Erythroblast (primary cell): ENCODE measurements around the gene G6PD.

ENCODE experiments used
- GATA1 ChIP-seq: IDR thresholded peaks from 2 replicates; pipeline ENCODE4 v1.6.1; 2011; ENCODE audit warnings: low read depth, mild to moderate bottlenecking, control low read depth, low read length, moderate library complexity
- POLR2A ChIP-seq: IDR thresholded peaks from 2 replicates; pipeline ENCODE4 v1.6.1; 2011; ENCODE audit warnings: mild to moderate bottlenecking, low read length

DNA sequence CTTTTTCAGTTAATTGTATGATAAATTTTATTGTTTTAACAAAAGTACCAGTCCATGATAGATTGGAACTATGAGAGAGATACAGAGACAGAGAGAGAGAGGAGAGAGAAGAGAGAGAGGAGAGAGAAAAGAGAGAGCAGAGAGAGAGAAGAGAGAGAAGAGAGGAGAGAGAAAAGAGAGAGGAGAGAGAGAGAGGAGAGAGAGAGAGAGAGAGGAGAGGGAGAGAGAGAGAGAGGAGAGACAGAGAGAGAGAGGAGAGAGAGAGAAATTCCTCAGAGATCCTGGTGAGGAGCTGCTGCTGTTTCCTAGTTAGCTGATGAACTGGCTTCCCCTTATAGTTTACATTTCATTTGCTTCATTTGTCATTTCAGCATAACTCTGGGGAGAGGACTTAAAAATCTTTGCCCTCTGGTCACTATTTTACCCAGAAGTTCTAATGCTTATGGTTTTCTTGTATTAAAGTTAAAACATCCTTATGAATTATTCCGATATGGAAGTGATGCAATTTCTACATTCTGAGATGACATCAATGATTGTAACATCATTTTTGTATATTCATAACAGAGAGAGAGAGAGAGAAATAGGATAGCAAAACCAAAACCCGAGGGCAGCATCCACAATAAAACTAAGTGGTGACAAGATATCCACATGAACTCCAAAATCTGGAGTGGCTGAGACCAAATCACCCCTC, 49.1 kb upstream of the G6PD start:
- TF ChIP-seq POLR2A = no peak
- no peak for TF ChIP-seq GATA1
